PC-3 (cell line): ENCODE results near the gene MLLT3. TPM values are rescaled to one million over a fixed set of nuclear protein-coding genes. Genes with fewer than 3 reads are reported as not detected.
A peak's percentile ranks its signal among the peaks of the same experiment; 100 is the strongest.

Experiments used
- ATAC-seq: fragments of 200-7000 bp; cut with Tn5 transposase; 2 replicates; pipeline ENCODE4 v1.9.1; 2020; ENCODE audit warnings: mild to moderate bottlenecking, moderate library complexity
- BruUV-seq: library from RNA; stranded (reverse); fragments of 400-500 nt; replicated peaks from 2 replicates; lab custom pipeline; 2021; lab: Mats Ljungman, UMichigan
- CTCF ChIA-PET: fragments of 300-600 bp; sonication (Branson Sonifier 250); formaldehyde crosslinking; loops from one replicate; lab custom pipeline; 2022; ENCODE audit warnings: antibody characterized with exemption; lab: Charles Lee
- POLR2A ChIA-PET: fragments of 300-600 bp; sonication (Branson Sonifier 250); formaldehyde crosslinking; loops from one replicate; lab custom pipeline; 2022; ENCODE audit warnings: antibody characterized with exemption; ENCODE audit not compliant: unreplicated experiment; lab: Charles Lee
- DNase-seq: peaks from one replicate; pipeline ENCODE4 v3.0.0-alpha.2; 2015
- H2AFZ ChIP-seq: fragments of 300-600 bp; sonication (generic); 2 replicates; pipeline ENCODE4 v1.6.0; 2016; ENCODE audit warnings: antibody characterized with exemption, low read length
- H3F3A ChIP-seq: fragments of 300-600 bp; sonication (generic); one replicate; pipeline ENCODE4 v1.6.0; 2017; ENCODE audit warnings: antibody characterized with exemption, low read length, control low read depth, mild to moderate bottlenecking; ENCODE audit not compliant: unreplicated experiment
- H3K27ac ChIP-seq: fragments of 300-600 bp; sonication (generic); 2 replicates; pipeline ENCODE4 v1.5.1; 2016; ENCODE audit warnings: mild to moderate bottlenecking, low read length
- H3K27me3 ChIP-seq: fragments of 300-600 bp; sonication (generic); 2 replicates; pipeline ENCODE4 v1.6.1; 2016; ENCODE audit warnings: low read length, mixed read lengths
- H3K36me3 ChIP-seq: fragments of 300-600 bp; sonication (generic); 2 replicates; pipeline ENCODE4 v1.6.1; 2016; ENCODE audit warnings: low read depth, mixed run types, low read length, mixed read lengths
- H3K4me1 ChIP-seq: fragments of 300-600 bp; sonication (generic); 2 replicates; pipeline ENCODE4 v1.5.1; 2016; ENCODE audit warnings: low read length; ENCODE audit not compliant: insufficient read depth
- H3K4me2 ChIP-seq: fragments of 300-600 bp; sonication (generic); 2 replicates; pipeline ENCODE4 v1.6.0; 2016; ENCODE audit warnings: low read length
- H3K4me3 ChIP-seq: fragments of 300-600 bp; sonication (generic); 2 replicates; pipeline ENCODE4 v1.5.1; 2016; ENCODE audit warnings: mild to moderate bottlenecking, low read length, mixed read lengths
- H3K79me2 ChIP-seq: fragments of 300-600 bp; sonication (generic); 2 replicates; pipeline ENCODE4 v1.6.1; 2017; ENCODE audit warnings: low read length, mixed read lengths
- H3K9ac ChIP-seq: fragments of 300-600 bp; sonication (generic); 2 replicates; pipeline ENCODE4 v1.6.0; 2016; ENCODE audit warnings: mild to moderate bottlenecking, low read length
- H3K9me2 ChIP-seq: fragments of 300-600 bp; sonication (generic); replicated peaks from 2 replicates; pipeline ENCODE4 v1.6.1; 2016; ENCODE audit warnings: mixed run types, low read length, mixed read lengths
- H3K9me3 ChIP-seq: fragments of 300-600 bp; sonication (generic); 2 replicates; pipeline ENCODE4 v1.6.1; 2016; ENCODE audit warnings: low read length, mixed read lengths
- H4K20me1 ChIP-seq: fragments of 300-600 bp; sonication (generic); 2 replicates; pipeline ENCODE4 v1.6.1; 2016; ENCODE audit warnings: low read length, mixed read lengths
- EZH2 ChIP-seq: fragments of 300-600 bp; sonication (generic); IDR thresholded peaks from one replicate; pipeline ENCODE4 v1.6.1; 2017; ENCODE audit warnings: antibody characterized with exemption, mild to moderate bottlenecking, low read length; ENCODE audit not compliant: unreplicated experiment
- EZH2phosphoT487 ChIP-seq: fragments of 300-600 bp; sonication (generic); IDR thresholded peaks from 2 replicates; pipeline ENCODE4 v1.6.1; 2018; ENCODE audit warnings: mild to moderate bottlenecking, antibody characterized with exemption, low read length, borderline replicate concordance
- intact Hi-C: fragments of 100-400 bp; cut with micrococcal nuclease; formaldehyde crosslinking; loops from 2 replicates; pipeline ENCODE4 v1.9.0; 2023
- total RNA-seq: library from RNA; depleted of rRNA; stranded (reverse); fragments of >200 nt; gene quantifications from 2 replicates; pipeline ENCODE4 v1.2.3, GENCODE V29; 2014
- TF ChIP-seq, protein P1 (sequence below): fragments of 300-600 bp; sonication (generic); conservative IDR thresholded peaks from 2 replicates; pipeline ENCODE4 v1.5.1; 2017; ENCODE audit warnings: antibody characterized with exemption, low read depth, mild to moderate bottlenecking, low read length

The MLLT3 gene
- total RNA-seq, 1 experiment from 2014 or later, result 7.1 TPM

DNA sequence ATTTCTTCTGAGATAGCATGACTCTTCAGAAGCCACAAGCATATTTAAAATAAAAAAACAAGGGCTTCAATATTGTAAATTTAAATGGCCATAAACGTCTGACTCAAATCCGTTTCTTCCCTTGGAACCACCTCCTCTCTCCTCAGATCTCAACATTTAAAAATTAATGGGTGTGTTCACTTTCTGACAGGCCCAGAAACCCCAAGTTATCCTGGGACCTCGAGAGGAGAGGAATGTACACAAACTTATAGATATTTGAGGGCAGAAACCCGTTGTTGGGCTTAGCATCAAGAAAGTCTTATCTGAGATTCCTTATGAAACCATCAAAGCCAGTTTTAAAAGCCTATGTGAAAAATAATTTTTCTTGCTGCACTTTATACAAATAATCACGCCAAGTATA lies 29.2 kb downstream of the MLLT3 start:
- intact Hi-C loops, result no loop called here
- Histone ChIP-seq H3K9me2 (no peaks in the 10 kb centered on the region), H3K79me2 (no peaks in the 10 kb centered on the region), H3K36me3 (no peaks in the 10 kb centered on the region), H3F3A (no peaks in the 10 kb centered on the region), H3K4me3 (no peak overlapping the region), H3K9me3 (no peaks in the 10 kb centered on the region), H3K9ac (no peak overlapping the region), H4K20me1 (no peaks in the 10 kb centered on the region), H3K27me3 (no peaks in the 10 kb centered on the region), H3K27ac (no peak overlapping the region), H3K4me2 (no peak overlapping the region), H2AFZ (no peak overlapping the region), H3K4me1 (peaks cover 13% of the 10 kb centered on the region; the same call in 1 of the 2 replicates)
- ChIA-PET CTCF (no interaction called here), POLR2A (no interaction called here)
- BruUV-seq, result no TSS peak
- no peak for DNase-seq
- no peak for ATAC-seq
- no peak for TF ChIP-seq EZH2phosphoT487
- TF ChIP-seq, protein P1, sequence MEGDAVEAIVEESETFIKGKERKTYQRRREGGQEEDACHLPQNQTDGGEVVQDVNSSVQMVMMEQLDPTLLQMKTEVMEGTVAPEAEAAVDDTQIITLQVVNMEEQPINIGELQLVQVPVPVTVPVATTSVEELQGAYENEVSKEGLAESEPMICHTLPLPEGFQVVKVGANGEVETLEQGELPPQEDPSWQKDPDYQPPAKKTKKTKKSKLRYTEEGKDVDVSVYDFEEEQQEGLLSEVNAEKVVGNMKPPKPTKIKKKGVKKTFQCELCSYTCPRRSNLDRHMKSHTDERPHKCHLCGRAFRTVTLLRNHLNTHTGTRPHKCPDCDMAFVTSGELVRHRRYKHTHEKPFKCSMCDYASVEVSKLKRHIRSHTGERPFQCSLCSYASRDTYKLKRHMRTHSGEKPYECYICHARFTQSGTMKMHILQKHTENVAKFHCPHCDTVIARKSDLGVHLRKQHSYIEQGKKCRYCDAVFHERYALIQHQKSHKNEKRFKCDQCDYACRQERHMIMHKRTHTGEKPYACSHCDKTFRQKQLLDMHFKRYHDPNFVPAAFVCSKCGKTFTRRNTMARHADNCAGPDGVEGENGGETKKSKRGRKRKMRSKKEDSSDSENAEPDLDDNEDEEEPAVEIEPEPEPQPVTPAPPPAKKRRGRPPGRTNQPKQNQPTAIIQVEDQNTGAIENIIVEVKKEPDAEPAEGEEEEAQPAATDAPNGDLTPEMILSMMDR, result no peak

DNA sequence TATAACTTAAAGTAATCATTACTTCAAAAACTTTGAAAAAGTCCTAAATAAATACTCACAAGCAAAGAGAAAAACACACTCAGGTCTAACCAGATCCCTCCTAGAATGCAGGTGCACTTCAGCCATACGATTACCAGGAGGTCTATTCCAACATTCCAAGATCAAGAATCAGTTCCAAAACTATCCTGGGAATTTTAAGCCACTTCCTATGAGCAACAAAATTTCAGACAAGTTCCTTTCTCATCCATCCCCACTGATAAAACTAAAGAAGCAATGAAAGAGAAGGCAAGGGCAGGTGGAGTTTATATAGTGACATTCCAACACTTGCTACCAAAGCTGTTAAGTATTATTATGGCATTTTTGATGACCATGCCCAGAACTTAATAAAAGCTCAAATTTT lies 29.6 kb downstream of the MLLT3 start:
- no peaks in the 10 kb centered on the region for H3K9me2 ChIP-seq
- H3F3A ChIP-seq, result no peaks in the 10 kb centered on the region
- H3K4me3 ChIP-seq, result no peak overlapping the region
- no peak overlapping the region for H3K9ac ChIP-seq
- no peak overlapping the region for H3K4me2 ChIP-seq
- peaks cover 13% of the 10 kb centered on the region; the same call in 1 of the 2 replicates for H3K4me1 ChIP-seq
- intact Hi-C loops, result no loop called here
- H3K27me3 ChIP-seq, result no peaks in the 10 kb centered on the region
- no peaks in the 10 kb centered on the region for H4K20me1 ChIP-seq
- ChIA-PET CTCF (no interaction called here), POLR2A (no interaction called here)
- no peaks in the 10 kb centered on the region for H3K36me3 ChIP-seq
- no peak overlapping the region for H2AFZ ChIP-seq
- no peaks in the 10 kb centered on the region for H3K9me3 ChIP-seq
- TF ChIP-seq EZH2, result no peak
- peak; percentile 41 for DNase-seq
- no peak overlapping the region for H3K27ac ChIP-seq
- no TSS peak for BruUV-seq
- no peak for ATAC-seq
- no peaks in the 10 kb centered on the region for H3K79me2 ChIP-seq

DNA sequence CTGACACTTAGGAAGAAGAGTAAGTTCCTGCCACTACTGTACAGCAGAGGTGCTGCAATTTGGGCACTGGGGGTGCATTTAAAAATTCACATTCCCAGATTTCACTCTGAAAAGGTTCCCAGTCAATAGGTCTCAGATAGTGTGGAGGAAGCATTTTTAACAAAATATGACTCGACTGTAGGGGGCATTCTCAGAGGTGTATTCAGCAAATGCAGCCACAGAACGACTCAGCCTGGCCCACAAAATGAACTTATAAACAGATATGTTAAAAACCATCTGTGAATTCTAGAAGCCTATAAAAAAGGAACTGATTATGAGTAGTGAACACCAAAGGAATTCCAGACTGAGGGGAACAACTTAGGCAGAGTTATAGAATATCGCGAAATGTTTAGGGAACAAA lies 31.1 kb downstream of the MLLT3 start:
- Histone ChIP-seq H3K4me2 (no peak overlapping the region), H3K79me2 (no peaks in the 10 kb centered on the region), H4K20me1 (no peaks in the 10 kb centered on the region), H3K4me1 (peaks cover 13% of the 10 kb centered on the region; the same call in 1 of the 2 replicates), H3K27ac (no peak overlapping the region), H3K27me3 (no peaks in the 10 kb centered on the region), H3K4me3 (no peak overlapping the region), H2AFZ (no peak overlapping the region), H3K9me3 (no peaks in the 10 kb centered on the region), H3K36me3 (no peaks in the 10 kb centered on the region), H3F3A (no peaks in the 10 kb centered on the region), H3K9ac (no peak overlapping the region), H3K9me2 (no peaks in the 10 kb centered on the region)
- ATAC-seq (no peak), DNase-seq (no peak)
- intact Hi-C loops, result no loop called here
- CTCF ChIA-PET, result no interaction called here
- POLR2A ChIA-PET, result no interaction called here
- BruUV-seq, result no TSS peak
- TF ChIP-seq, protein P1, result no peak
- no peak for TF ChIP-seq EZH2
- TF ChIP-seq EZH2phosphoT487, result no peak
